SK-N-SH treated with all-trans-retinoic acid at 6 μM for 48 hours (cell line): ENCODE data around the gene CSNK2A1.
A peak's percentile ranks its signal among the peaks of the same experiment; 100 is the strongest.

Experiments
- ATAC-seq: fragments of 200-7000 bp; cut with Tn5 transposase; 3 replicates; pipeline ENCODE4 v1.9.1; 2020; ENCODE audit warnings: mild to moderate bottlenecking, moderate library complexity
- ARNTL ChIP-seq: fragments of 450-650 bp; formaldehyde crosslinking; IDR thresholded peaks from 2 replicates; pipeline ENCODE4 v1.5.0; 2020; ENCODE audit warnings: low read depth, mild to moderate bottlenecking, moderate library complexity, borderline replicate concordance
- BACH2 ChIP-seq: fragments of 250-450 bp; sonication (Bioruptor Pico); IDR thresholded peaks from 2 replicates; pipeline ENCODE4 v1.9.0; 2021; ENCODE audit warnings: mild to moderate bottlenecking, borderline replicate concordance
- CSDC2 ChIP-seq: fragments of 250-450 bp; sonication (Bioruptor Pico); IDR thresholded peaks from 2 replicates; pipeline ENCODE4 v1.5.0; 2020; ENCODE audit warnings: mild to moderate bottlenecking, moderate library complexity
- CSRNP3 ChIP-seq: fragments of 250-450 bp; sonication (Bioruptor Pico); IDR thresholded peaks from 2 replicates; pipeline ENCODE4 v1.5.1; 2021; ENCODE audit warnings: mild to moderate bottlenecking, moderate library complexity
- GLIS3 ChIP-seq: fragments of 250-450 bp; sonication (Bioruptor Pico); IDR thresholded peaks from 2 replicates; pipeline ENCODE4 v1.5.0; 2020; ENCODE audit warnings: mild to moderate bottlenecking, moderate library complexity
- ISL1 ChIP-seq: fragments of 250-450 bp; sonication (Bioruptor Pico); IDR thresholded peaks from 2 replicates; pipeline ENCODE4 v2.1.2; 2022; ENCODE audit warnings: mild to moderate bottlenecking, moderate library complexity
- POU6F1 ChIP-seq: fragments of 250-450 bp; sonication (Bioruptor Pico); IDR thresholded peaks from 2 replicates; pipeline ENCODE4 v1.8.0; 2021; ENCODE audit warnings: low read depth, mild to moderate bottlenecking, moderate library complexity, borderline replicate concordance
- PPARA ChIP-seq: fragments of 250-450 bp; sonication (Bioruptor Pico); IDR thresholded peaks from 2 replicates; pipeline ENCODE4 v1.5.0; 2020; ENCODE audit warnings: mild to moderate bottlenecking, borderline replicate concordance
- RARB ChIP-seq: fragments of 250-450 bp; sonication (Bioruptor Pico); IDR thresholded peaks from 2 replicates; pipeline ENCODE4 v1.8.0; 2021; ENCODE audit warnings: mild to moderate bottlenecking, moderate library complexity
- SNAI2 ChIP-seq: fragments of 250-450 bp; sonication (Bioruptor Pico); IDR thresholded peaks from 2 replicates; pipeline ENCODE4 v1.5.0; 2020; ENCODE audit warnings: mild to moderate bottlenecking, moderate library complexity
- TCF4 ChIP-seq: fragments of 250-450 bp; sonication (Bioruptor Pico); IDR thresholded peaks from 2 replicates; pipeline ENCODE4 v1.8.0; 2021; ENCODE audit warnings: mild to moderate bottlenecking, moderate library complexity, borderline replicate concordance
- TSHZ2 ChIP-seq: fragments of 250-450 bp; sonication (Bioruptor Pico); IDR thresholded peaks from 2 replicates; pipeline ENCODE4 v1.5.0; 2020; ENCODE audit warnings: mild to moderate bottlenecking, moderate library complexity
- ZC3H10 ChIP-seq: fragments of 250-450 bp; sonication (Bioruptor Pico); IDR thresholded peaks from 2 replicates; pipeline ENCODE4 v1.5.1; 2021; ENCODE audit warnings: mild to moderate bottlenecking, moderate library complexity
- ZFP3 ChIP-seq: fragments of 250-450 bp; sonication (Bioruptor Pico); IDR thresholded peaks from 2 replicates; pipeline ENCODE4 v1.5.0; 2020; ENCODE audit warnings: mild to moderate bottlenecking, moderate library complexity
- ZFP30 ChIP-seq: fragments of 450-650 bp; formaldehyde crosslinking; IDR thresholded peaks from 2 replicates; pipeline ENCODE4 v1.5.0; 2022; ENCODE audit warnings: mild to moderate bottlenecking, moderate library complexity
- ZNF565 ChIP-seq: fragments of 450-650 bp; formaldehyde crosslinking; conservative IDR thresholded peaks from 2 replicates; pipeline ENCODE4 v1.5.0; 2020; ENCODE audit warnings: low read depth, mild to moderate bottlenecking, moderate library complexity
- ZNF70 ChIP-seq: fragments of 450-650 bp; formaldehyde crosslinking; IDR thresholded peaks from 2 replicates; pipeline ENCODE4 v1.5.0; 2020; ENCODE audit warnings: mild to moderate bottlenecking, moderate library complexity
- ZNF8 ChIP-seq: fragments of 450-650 bp; formaldehyde crosslinking; IDR thresholded peaks from 2 replicates; pipeline ENCODE4 v1.5.0; 2020; ENCODE audit warnings: mild to moderate bottlenecking, moderate library complexity

CSNK2A1 gene

GRCh38 chr20:568673-569415 lies 25.3 kb upstream of the CSNK2A1 start:
- no peak for ATAC-seq

GRCh38 chr20:568097-568652 lies 24.6 kb upstream of the CSNK2A1 start:
- no peak for TF ChIP-seq ZNF8 (CRISPR knock-in tag)
- TF ChIP-seq BACH2 (CRISPR knock-in tag): no peak
- TF ChIP-seq CSRNP3: no peak
- no peak for TF ChIP-seq GLIS3
- TF ChIP-seq ZFP30 (CRISPR knock-in tag): no peak
- no peak for TF ChIP-seq POU6F1
- TF ChIP-seq PPARA (CRISPR knock-in tag): no peak
- no peak for TF ChIP-seq SNAI2 (CRISPR knock-in tag)
- TF ChIP-seq ISL1 (CRISPR knock-in tag): no peak
- TF ChIP-seq ZFP3 (CRISPR knock-in tag): no peak
- TF ChIP-seq ZNF70 (CRISPR knock-in tag): no peak
- no peak for TF ChIP-seq CSDC2 (CRISPR knock-in tag)
- ATAC-seq: no peak

More at GRCh38 chr20:568673-569415, 25.3 kb upstream of the CSNK2A1 start:
- TF ChIP-seq ZNF8 (CRISPR knock-in tag): no peak
- no peak for TF ChIP-seq RARB (CRISPR knock-in tag)

GRCh38 chr20:564192-564591 lies 20.6 kb upstream of the CSNK2A1 start:
- no peak for ATAC-seq
- no peak for TF ChIP-seq TCF4 (CRISPR knock-in tag)

GRCh38 chr20:563187-563586 lies 19.6 kb upstream of the CSNK2A1 start:
- ATAC-seq: no peak
- TF ChIP-seq ARNTL (CRISPR knock-in tag) (no peak), ZNF565 (CRISPR knock-in tag) (no peak), CSDC2 (CRISPR knock-in tag) (no peak), CSRNP3 (no peak), TCF4 (CRISPR knock-in tag) (no peak), BACH2 (CRISPR knock-in tag) (no peak), GLIS3 (no peak), ZFP3 (CRISPR knock-in tag) (no peak), PPARA (CRISPR knock-in tag) (no peak), ZC3H10 (no peak), SNAI2 (CRISPR knock-in tag) (no peak)

- ATAC-seq: no peak
- no peak for TF ChIP-seq ZNF70 (CRISPR knock-in tag)
Observed at GRCh38 chr20:562232-562897, 18.8 kb upstream of the CSNK2A1 start.

GRCh38 chr20:561437-562231 lies 18.0 kb upstream of the CSNK2A1 start:
- ATAC-seq: peak; percentile 96

More at GRCh38 chr20:561437-562231, 18.0 kb upstream of the CSNK2A1 start:
- TF ChIP-seq ZNF8 (CRISPR knock-in tag) (no peak), TSHZ2 (CRISPR knock-in tag) (no peak), POU6F1 (no peak), ZFP3 (CRISPR knock-in tag) (no peak), ZNF565 (CRISPR knock-in tag) (no peak), SNAI2 (CRISPR knock-in tag) (no peak), ARNTL (CRISPR knock-in tag) (no peak), PPARA (CRISPR knock-in tag) (no peak), CSDC2 (CRISPR knock-in tag) (no peak)
